ENCODE measurements around the gene CRYAA.

DNA sequence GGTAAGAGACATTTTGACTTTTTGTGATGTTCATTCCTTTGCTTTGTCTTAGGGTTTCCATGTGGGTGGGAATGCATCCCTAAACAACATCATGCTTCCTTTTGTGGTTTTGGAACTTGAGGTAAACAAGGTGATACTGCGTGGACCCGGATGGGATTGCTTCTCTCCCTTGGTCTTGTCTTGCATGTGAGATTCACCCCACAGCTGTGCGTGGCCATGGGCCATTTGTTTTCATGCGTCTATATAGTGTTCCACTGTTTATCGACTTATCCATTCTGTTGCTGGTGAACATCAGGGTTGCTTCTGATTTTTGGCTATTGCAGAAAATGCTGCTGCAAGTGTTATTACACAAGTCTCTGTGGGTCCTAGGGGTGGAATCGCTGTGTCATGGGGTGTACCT is 21.1 kb downstream of the CRYAA start:
- TF ChIP-seq, protein P1, sequence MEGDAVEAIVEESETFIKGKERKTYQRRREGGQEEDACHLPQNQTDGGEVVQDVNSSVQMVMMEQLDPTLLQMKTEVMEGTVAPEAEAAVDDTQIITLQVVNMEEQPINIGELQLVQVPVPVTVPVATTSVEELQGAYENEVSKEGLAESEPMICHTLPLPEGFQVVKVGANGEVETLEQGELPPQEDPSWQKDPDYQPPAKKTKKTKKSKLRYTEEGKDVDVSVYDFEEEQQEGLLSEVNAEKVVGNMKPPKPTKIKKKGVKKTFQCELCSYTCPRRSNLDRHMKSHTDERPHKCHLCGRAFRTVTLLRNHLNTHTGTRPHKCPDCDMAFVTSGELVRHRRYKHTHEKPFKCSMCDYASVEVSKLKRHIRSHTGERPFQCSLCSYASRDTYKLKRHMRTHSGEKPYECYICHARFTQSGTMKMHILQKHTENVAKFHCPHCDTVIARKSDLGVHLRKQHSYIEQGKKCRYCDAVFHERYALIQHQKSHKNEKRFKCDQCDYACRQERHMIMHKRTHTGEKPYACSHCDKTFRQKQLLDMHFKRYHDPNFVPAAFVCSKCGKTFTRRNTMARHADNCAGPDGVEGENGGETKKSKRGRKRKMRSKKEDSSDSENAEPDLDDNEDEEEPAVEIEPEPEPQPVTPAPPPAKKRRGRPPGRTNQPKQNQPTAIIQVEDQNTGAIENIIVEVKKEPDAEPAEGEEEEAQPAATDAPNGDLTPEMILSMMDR (IDR thresholded peaks at IDR 0.05), result no peak
- no peak for TF ChIP-seq POLR2A (IDR thresholded peaks at IDR 0.05)
